ENCODE measurements around the gene TMEM245. TPM values are rescaled to one million over a fixed set of nuclear protein-coding genes. Genes with fewer than 3 reads are reported as not detected.

Gene TMEM245
- total and polyA plus RNA-seq, 10 of the 15 experiments (the other 5 are each of a cell fraction or from before 2014, with no cell fraction given) = 7.4 to 36.1 (median 19.0) TPM

DNA sequence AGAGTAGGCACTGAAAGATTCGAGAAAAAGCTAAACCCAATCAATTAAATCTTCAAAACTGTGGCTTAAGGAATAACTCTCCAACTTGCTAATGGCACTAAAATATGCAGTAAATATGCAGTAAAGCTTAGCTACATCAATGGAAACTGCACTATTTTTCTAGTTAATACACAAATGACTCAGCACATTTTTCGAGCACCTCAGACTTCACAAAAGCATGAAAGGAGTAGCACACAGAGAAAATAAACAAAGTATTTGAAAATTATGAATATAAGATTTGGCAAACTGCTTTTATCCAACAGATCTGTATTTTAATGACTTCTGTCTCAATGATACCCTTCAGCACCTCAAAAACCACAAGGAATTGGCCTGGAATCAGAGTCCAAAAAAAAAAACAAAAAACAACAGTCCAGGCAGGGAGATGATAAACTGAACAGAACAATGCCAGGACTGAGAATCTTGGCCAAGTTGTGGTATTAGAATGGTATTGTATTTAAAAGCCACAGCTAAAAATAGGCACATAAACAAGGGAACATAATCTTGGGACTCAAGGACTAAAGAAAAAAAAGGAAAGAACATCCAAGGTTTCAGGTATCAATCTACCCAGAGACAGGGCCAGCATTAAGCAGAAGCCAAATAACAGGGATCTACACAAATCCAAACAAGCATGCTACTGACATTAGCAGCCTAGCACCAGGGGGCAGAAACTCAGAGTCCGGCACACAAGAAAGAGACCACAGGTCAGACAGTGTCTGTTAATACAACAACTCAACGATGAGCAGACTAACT, 21.4 kb downstream of the TMEM245 start:
- peaks cover 30% of the 10 kb centered on the region for H3K4me1 ChIP-seq (ENCODE audit: control insufficient read depth, insufficient read depth, low read length)
- no peak overlapping the region for H3K9ac ChIP-seq (ENCODE audit: control insufficient read depth, insufficient read depth, low read length)
- H3K9me3 ChIP-seq (replicated peaks; ENCODE audit: control insufficient read depth, insufficient read depth, low read length) = no peaks in the 10 kb centered on the region
- no TSS peak for BruUV-seq (replicated peaks)
- ATAC-seq (peak; percentile 32; the same call in 1 of the 3 replicates), FAIRE-seq (peak; percentile 68), DNase-seq (ENCODE audit: low read depth, low spot score) (no peak)
- ChIA-PET CTCF (interaction anchor here (0.8 to 0.9 kb wide), 3 partner anchors 9 to 21 kb away, joined by 3 to 4 read pairs (median 3); no protein-coding TSS in a partner anchor), RAD21 (ENCODE audit: unreplicated experiment) (interaction anchor here (0.9 to 1.4 kb wide), 2 partner anchors 11 to 20 kb away, joined by 3 to 5 read pairs; no protein-coding TSS in a partner anchor), SMC1A (ENCODE audit: uncharacterized antibody, unreplicated experiment) (interaction anchor here (0.6 to 3.2 kb wide), 9 partner anchors 10 to 144 kb away, joined by 3 to 11 read pairs (median 3); no protein-coding TSS in a partner anchor), POLR2A (interaction anchor here (0.6 to 1.9 kb wide), 2 partner anchors 11 to 21 kb away, joined by 3 to 4 read pairs; no protein-coding TSS in a partner anchor)
- no peak overlapping the region for H3K4me3 ChIP-seq
- H3K27ac ChIP-seq (ENCODE audit: control insufficient read depth, insufficient read depth) = no peak overlapping the region
- intact Hi-C loops (cut with micrococcal nuclease; ENCODE audit: unreplicated experiment) = no loop called here
- H3K79me2 ChIP-seq (ENCODE audit: control insufficient read depth, insufficient read depth, low read length) = peaks cover 40% of the 10 kb centered on the region
- in situ Hi-C loops (cut with MboI) = no loop called here
- no peak overlapping the region for H2AFZ ChIP-seq (ENCODE audit: control insufficient read depth, low read depth, low read length)
- H3K27me3 ChIP-seq (replicated peaks in 1 of 2; ENCODE audit: control insufficient read depth in 2 of 2, insufficient read depth in 2 of 2, low read length in 1 of 2) = no peaks in the 10 kb centered on the region
- 48% methylated on average over 4 of the region's 4 CpGs for WGBS (ENCODE audit: insufficient coverage, insufficient replicate concordance, low lambda C conversion rate, missing lambda C conversion rate)
- H3K36me3 ChIP-seq (ENCODE audit: control insufficient read depth in 2 of 2, insufficient read depth in 2 of 2, low read length in 1 of 2) = peaks cover 3 to 12% of the 10 kb centered on the region in 2 experiments
- H3K4me2 ChIP-seq (ENCODE audit: control insufficient read depth, insufficient read depth) = peak overlapping the region; percentile 7; the same call in 1 of the 2 replicates
- TF ChIP-seq RCOR1 (conservative IDR thresholded peaks at IDR 0.05; ENCODE audit: low read depth, low read length) (no peak), MTA2 (IDR thresholded peaks at IDR 0.05; ENCODE audit: low read depth) (no peak), JUNB (IDR thresholded peaks at IDR 0.05) (peak; percentile 80), BACH1 (IDR thresholded peaks at IDR 0.05; ENCODE audit: borderline replicate concordance) (peak; percentile 96), SP1 (IDR thresholded peaks at IDR 0.05; ENCODE audit: low read depth, low read length) (no peak), IRF4 (IDR thresholded peaks at IDR 0.05; ENCODE audit: low read depth, low read length) (peak; percentile 29; the same call in 1 of the 2 replicates), RUNX3 (IDR thresholded peaks at IDR 0.05; ENCODE audit: low read length) (peak; percentile 13; the same call in 1 of the 2 replicates), ASH2L (IDR thresholded peaks at IDR 0.05; ENCODE audit: borderline replicate concordance, low read depth) (no peak)
- TF ChIP-seq, protein P1, sequence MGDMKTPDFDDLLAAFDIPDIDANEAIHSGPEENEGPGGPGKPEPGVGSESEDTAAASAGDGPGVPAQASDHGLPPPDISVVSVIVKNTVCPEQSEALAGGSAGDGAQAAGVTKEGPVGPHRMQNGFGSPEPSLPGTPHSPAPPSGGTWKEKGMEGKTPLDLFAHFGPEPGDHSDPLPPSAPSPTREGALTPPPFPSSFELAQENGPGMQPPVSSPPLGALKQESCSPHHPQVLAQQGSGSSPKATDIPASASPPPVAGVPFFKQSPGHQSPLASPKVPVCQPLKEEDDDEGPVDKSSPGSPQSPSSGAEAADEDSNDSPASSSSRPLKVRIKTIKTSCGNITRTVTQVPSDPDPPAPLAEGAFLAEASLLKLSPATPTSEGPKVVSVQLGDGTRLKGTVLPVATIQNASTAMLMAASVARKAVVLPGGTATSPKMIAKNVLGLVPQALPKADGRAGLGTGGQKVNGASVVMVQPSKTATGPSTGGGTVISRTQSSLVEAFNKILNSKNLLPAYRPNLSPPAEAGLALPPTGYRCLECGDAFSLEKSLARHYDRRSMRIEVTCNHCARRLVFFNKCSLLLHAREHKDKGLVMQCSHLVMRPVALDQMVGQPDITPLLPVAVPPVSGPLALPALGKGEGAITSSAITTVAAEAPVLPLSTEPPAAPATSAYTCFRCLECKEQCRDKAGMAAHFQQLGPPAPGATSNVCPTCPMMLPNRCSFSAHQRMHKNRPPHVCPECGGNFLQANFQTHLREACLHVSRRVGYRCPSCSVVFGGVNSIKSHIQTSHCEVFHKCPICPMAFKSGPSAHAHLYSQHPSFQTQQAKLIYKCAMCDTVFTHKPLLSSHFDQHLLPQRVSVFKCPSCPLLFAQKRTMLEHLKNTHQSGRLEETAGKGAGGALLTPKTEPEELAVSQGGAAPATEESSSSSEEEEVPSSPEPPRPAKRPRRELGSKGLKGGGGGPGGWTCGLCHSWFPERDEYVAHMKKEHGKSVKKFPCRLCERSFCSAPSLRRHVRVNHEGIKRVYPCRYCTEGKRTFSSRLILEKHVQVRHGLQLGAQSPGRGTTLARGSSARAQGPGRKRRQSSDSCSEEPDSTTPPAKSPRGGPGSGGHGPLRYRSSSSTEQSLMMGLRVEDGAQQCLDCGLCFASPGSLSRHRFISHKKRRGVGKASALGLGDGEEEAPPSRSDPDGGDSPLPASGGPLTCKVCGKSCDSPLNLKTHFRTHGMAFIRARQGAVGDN (IDR thresholded peaks at IDR 0.05) = no peak
- H4K20me1 ChIP-seq (ENCODE audit: control insufficient read depth, insufficient read depth) = no peaks in the 10 kb centered on the region; the same call in 1 of the 2 replicates
